Kidney epithelial cell (primary cell): Measurements from ENCODE around the gene VWDE. TPM values are rescaled to one million over a fixed set of nuclear protein-coding genes. Genes with fewer than 3 reads are reported as not detected.

Source experiments
- DNase-seq: peaks from one replicate; pipeline ENCODE4 v3.0.0-alpha.2; 2010; ENCODE audit warnings: low read depth
- H3K27me3 ChIP-seq: 2 replicates; pipeline ENCODE4 v1.6.0; 2011; ENCODE audit warnings: low read length; ENCODE audit not compliant: control insufficient read depth, insufficient read depth
- H3K36me3 ChIP-seq: 2 replicates; pipeline ENCODE4 v1.5.1; 2011; ENCODE audit warnings: low read length; ENCODE audit not compliant: control insufficient read depth, insufficient read depth
- H3K4me3 ChIP-seq: 2 replicates; pipeline ENCODE4 v1.5.1; 2011; ENCODE audit warnings: low read depth, mild to moderate bottlenecking, control low read depth, low read length
- total RNA-seq: library from RNA; depleted of rRNA; stranded (reverse); fragments of >200 nt; gene quantifications from 2 replicates; pipeline ENCODE4 v1.2.3, GENCODE V29; 2015
- TF ChIP-seq, protein P1 (sequence below): IDR thresholded peaks from 2 replicates; pipeline ENCODE4 v1.5.1; 2011; ENCODE audit warnings: mild to moderate bottlenecking, moderate library complexity, low read length, control low read depth, inconsistent platforms; ENCODE audit not compliant: insufficient read depth, poor library complexity, severe bottlenecking

The VWDE gene
- total RNA-seq, 1 donor from 2014 or later: 3.3 TPM

- no peaks in the 10 kb centered on the region for H3K27me3 ChIP-seq
Observed at GRCh38 chr7:12383377-12383776, 20.3 kb downstream of the VWDE start.

GRCh38 chr7:12378389-12378788, 25.3 kb downstream of the VWDE start:
- TF ChIP-seq, protein P1, sequence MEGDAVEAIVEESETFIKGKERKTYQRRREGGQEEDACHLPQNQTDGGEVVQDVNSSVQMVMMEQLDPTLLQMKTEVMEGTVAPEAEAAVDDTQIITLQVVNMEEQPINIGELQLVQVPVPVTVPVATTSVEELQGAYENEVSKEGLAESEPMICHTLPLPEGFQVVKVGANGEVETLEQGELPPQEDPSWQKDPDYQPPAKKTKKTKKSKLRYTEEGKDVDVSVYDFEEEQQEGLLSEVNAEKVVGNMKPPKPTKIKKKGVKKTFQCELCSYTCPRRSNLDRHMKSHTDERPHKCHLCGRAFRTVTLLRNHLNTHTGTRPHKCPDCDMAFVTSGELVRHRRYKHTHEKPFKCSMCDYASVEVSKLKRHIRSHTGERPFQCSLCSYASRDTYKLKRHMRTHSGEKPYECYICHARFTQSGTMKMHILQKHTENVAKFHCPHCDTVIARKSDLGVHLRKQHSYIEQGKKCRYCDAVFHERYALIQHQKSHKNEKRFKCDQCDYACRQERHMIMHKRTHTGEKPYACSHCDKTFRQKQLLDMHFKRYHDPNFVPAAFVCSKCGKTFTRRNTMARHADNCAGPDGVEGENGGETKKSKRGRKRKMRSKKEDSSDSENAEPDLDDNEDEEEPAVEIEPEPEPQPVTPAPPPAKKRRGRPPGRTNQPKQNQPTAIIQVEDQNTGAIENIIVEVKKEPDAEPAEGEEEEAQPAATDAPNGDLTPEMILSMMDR: no peak
- Histone ChIP-seq H3K27me3 (no peaks in the 10 kb centered on the region), H3K36me3 (no peaks in the 10 kb centered on the region)

More at GRCh38 chr7:12383377-12383776, 20.3 kb downstream of the VWDE start:
- DNase-seq: no peak
- H3K4me3 ChIP-seq: no peak overlapping the region
- TF ChIP-seq, protein P1: no peak
- H3K36me3 ChIP-seq: no peaks in the 10 kb centered on the region

DNA sequence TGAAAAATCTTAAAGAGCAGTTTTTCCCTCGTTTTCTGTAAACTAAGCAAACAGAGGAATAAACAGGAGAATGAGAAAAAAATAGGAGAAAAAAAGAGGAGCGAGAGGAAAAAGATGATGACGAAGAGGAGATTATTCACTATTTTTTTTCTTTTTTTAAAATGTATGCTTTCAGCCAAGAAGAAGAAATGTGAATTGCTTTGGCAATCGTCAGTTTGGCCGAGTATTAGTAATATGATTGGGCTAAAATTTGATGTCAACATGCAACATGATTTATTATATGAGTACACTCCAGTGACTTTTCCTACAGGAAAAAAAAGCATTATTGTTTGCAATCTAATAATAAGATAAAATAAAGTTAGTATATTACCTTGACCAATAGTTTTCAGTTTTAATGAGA, 26.3 kb downstream of the VWDE start:
- no peak overlapping the region for H3K4me3 ChIP-seq
- no peak for DNase-seq
- TF ChIP-seq, protein P1: no peak

More at GRCh38 chr7:12378389-12378788, 25.3 kb downstream of the VWDE start:
- H3K4me3 ChIP-seq: no peak overlapping the region
- DNase-seq: no peak

GRCh38 chr7:12373580-12374263, 29.9 kb downstream of the VWDE start:
- Histone ChIP-seq H3K27me3 (no peaks in the 10 kb centered on the region), H3K36me3 (no peaks in the 10 kb centered on the region), H3K4me3 (no peak overlapping the region)
- TF ChIP-seq, protein P1: no peak
- DNase-seq: no peak

More for the DNA sequence above, 26.3 kb downstream of the VWDE start:
- Histone ChIP-seq H3K36me3 (no peaks in the 10 kb centered on the region), H3K27me3 (no peaks in the 10 kb centered on the region)

DNA sequence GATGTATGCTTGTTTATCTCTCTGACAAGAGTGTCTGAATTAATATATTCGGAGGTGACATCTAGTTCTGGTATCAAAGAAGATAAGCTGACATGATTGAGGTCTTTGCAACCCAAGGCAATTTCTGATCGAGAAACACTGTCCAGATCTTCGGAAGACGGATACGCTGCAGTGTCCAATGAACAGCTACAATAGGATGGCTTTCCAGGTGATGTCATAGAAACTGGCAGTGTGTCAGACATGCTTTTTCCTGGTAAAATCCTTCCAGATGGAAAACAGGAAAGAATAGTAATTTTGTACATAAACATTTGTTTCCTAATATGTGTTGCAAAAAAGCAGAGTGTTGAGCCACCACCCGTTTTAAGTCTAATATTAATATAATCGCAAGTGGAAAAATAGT, 33.4 kb downstream of the VWDE start:
- no peaks in the 10 kb centered on the region for H3K36me3 ChIP-seq
- no peaks in the 10 kb centered on the region for H3K27me3 ChIP-seq
- DNase-seq: no peak
- no peak overlapping the region for H3K4me3 ChIP-seq
- TF ChIP-seq, protein P1: no peak

DNA sequence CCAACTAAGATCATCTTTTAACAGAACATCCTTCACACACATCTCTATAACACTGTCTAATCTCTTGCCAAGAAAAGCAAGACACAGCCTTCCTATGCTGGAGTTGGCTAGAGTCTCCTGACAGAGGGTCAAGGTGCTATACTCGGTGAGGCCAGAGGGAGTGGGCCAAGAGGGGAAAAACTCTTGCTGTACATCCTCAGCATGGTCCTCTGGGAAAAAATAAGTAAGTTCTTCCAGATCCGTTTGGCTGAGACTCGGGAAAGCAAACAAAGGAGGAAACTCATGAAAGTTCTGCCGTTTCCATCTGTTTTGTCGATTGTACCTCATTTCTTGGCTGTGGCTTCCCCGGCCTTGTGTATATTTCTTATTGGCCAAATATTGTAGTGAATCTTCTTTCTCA, 33.9 kb downstream of the VWDE start:
- TF ChIP-seq, protein P1: no peak
- no peak for DNase-seq
- H3K4me3 ChIP-seq: no peak overlapping the region
- no peaks in the 10 kb centered on the region for H3K27me3 ChIP-seq
- H3K36me3 ChIP-seq: no peaks in the 10 kb centered on the region
